HG02885 (cell line): ENCODE data around the gene PACSIN1.

Source experiments
- ATAC-seq: cut with Tn5 transposase; IDR thresholded peaks from one replicate; pipeline ENCODE4 v1.9.1; 2021; ENCODE audit warnings: mild to moderate bottlenecking; ENCODE audit not compliant: unreplicated experiment, poor library complexity

PACSIN1 gene

GRCh38 chr6:34556031-34556471 lies 90.2 kb downstream of the PACSIN1 start, which contains the start of gene SPDEF:
Gene SPDEF (minus strand): TSS chr6:34556329. CDS start chr6:34544455, 11,874 bp downstream.
- ATAC-seq: no peak

GRCh38 chr6:34556493-34556892 lies 90.6 kb downstream of the PACSIN1 start:
- no peak for ATAC-seq

GRCh38 chr6:34557228-34557627 lies 91.4 kb downstream of the PACSIN1 start:
- ATAC-seq: no peak

GRCh38 chr6:34558172-34558714 lies 92.4 kb downstream of the PACSIN1 start:
- no peak for ATAC-seq

GRCh38 chr6:34559651-34560365 lies 93.9 kb downstream of the PACSIN1 start:
- ATAC-seq: no peak

- no peak for ATAC-seq
Observed at GRCh38 chr6:34560366-34561226, 94.7 kb downstream of the PACSIN1 start.

- no peak for ATAC-seq
Observed at GRCh38 chr6:34561227-34561530, 95.3 kb downstream of the PACSIN1 start.

- ATAC-seq: no peak
Observed at GRCh38 chr6:34562350-34562749, 96.5 kb downstream of the PACSIN1 start.

- ATAC-seq: no peak
Observed at GRCh38 chr6:34562861-34563512, 97.1 kb downstream of the PACSIN1 start.

GRCh38 chr6:34563513-34563870 lies 97.6 kb downstream of the PACSIN1 start:
- ATAC-seq: no peak

- ATAC-seq: no peak
Observed at GRCh38 chr6:34564181-34564580, 98.3 kb downstream of the PACSIN1 start.

GRCh38 chr6:34565722-34566137 lies 99.9 kb downstream of the PACSIN1 start:
- no peak for ATAC-seq

GRCh38 chr6:34566830-34567546 lies 101.1 kb downstream of the PACSIN1 start:
- ATAC-seq: no peak

GRCh38 chr6:34568341-34569201 lies 102.7 kb downstream of the PACSIN1 start:
- no peak for ATAC-seq

GRCh38 chr6:34569361-34569973 lies 103.6 kb downstream of the PACSIN1 start:
- ATAC-seq: no peak

- no peak for ATAC-seq
Observed at GRCh38 chr6:34570066-34570833, 104.4 kb downstream of the PACSIN1 start.

- ATAC-seq: no peak
Observed at GRCh38 chr6:34571388-34571787, 105.5 kb downstream of the PACSIN1 start.

- no peak for ATAC-seq
Observed at GRCh38 chr6:34572021-34572420, 106.1 kb downstream of the PACSIN1 start.
